Colonic mucosa (tissue), 4 donors: ENCODE data around the gene PLXNA4. TPM values are rescaled to one million over a fixed set of nuclear protein-coding genes. Genes with fewer than 3 reads are reported as not detected.

ENCODE experiments used
- DNase-seq: peaks from one replicate; pipeline ENCODE4 v3.0.0-alpha.2; 2020
- H3K27ac ChIP-seq: fragments of 200-600 bp; one replicate; pipeline ENCODE4 v1.8.0; 2021
- H3K27me3 ChIP-seq: fragments of 200-600 bp; one replicate; pipeline ENCODE4 v1.8.0; 2021
- H3K36me3 ChIP-seq: fragments of 200-600 bp; one replicate; pipeline ENCODE4 v1.8.0; 2021
- H3K4me1 ChIP-seq: fragments of 200-600 bp; one replicate; pipeline ENCODE4 v1.8.0; 2021; ENCODE audit warnings: mild to moderate bottlenecking
- H3K4me3 ChIP-seq: fragments of 200-600 bp; one replicate; pipeline ENCODE4 v1.8.0; 2021
- H3K9ac ChIP-seq, 2 donors: one replicate each; pipeline ENCODE4 v1.7.0; 2013; ENCODE audit warnings: control low read depth in 2 of 2, low read depth in 2 of 2, low read length in 2 of 2
- H3K9me3 ChIP-seq: fragments of 200-600 bp; one replicate; pipeline ENCODE4 v1.8.0; 2021
- CTCF ChIP-seq: fragments of 200-600 bp; IDR thresholded peaks from one replicate; pipeline ENCODE4 v1.8.0; 2022; ENCODE audit warnings: antibody characterized with exemption, mild to moderate bottlenecking
- intact Hi-C: fragments of 100-400 bp; cut with DNase I; formaldehyde crosslinking; loops from one replicate; pipeline ENCODE4 v1.14.1; 2022
- total RNA-seq, 2 donors: library from RNA; stranded (reverse); fragmentation: NEBNext Ultra II Directional in 1 of 2; extraction: Animal tissue kit (Norgen Biotek cat#: 25700) in 1 of 2; gene quantifications; one replicate each; pipeline ENCODE4 v1.2.1, GENCODE V29; 2021
- donor health status: healthy.
- donor health status: DM: no; HTN: no; CAD: no.
- donor health status: DM: no; HTN: no; CAD: no.

PLXNA4 gene
- total RNA-seq, 2 donors from 2014 or later = 0.15 to 0.77 TPM

GRCh38 chr7:132117636-132118035 is 458.6 kb downstream of the PLXNA4 start:
- TF ChIP-seq CTCF = no peak
- Histone ChIP-seq H3K9ac (no peak overlapping the region), H3K9me3 (no peaks in the 10 kb centered on the region), H3K27ac (no peak overlapping the region), H3K4me3 (no peak overlapping the region), H3K4me1 (no peaks in the 10 kb centered on the region), H3K27me3 (no peaks in the 10 kb centered on the region), H3K36me3 (no peaks in the 10 kb centered on the region)
- DNase-seq = no peak
- intact Hi-C loops = no loop called here

GRCh38 chr7:132117181-132117580 is 459.1 kb downstream of the PLXNA4 start:
- no peaks in the 10 kb centered on the region for H3K36me3 ChIP-seq
- DNase-seq = no peak
- no peaks in the 10 kb centered on the region for H3K4me1 ChIP-seq
- H3K9ac ChIP-seq = no peak overlapping the region
- intact Hi-C loops = no loop called here
- no peak overlapping the region for H3K4me3 ChIP-seq
- H3K27ac ChIP-seq = no peak overlapping the region
- TF ChIP-seq CTCF = no peak
- no peaks in the 10 kb centered on the region for H3K27me3 ChIP-seq
- H3K9me3 ChIP-seq = no peaks in the 10 kb centered on the region

GRCh38 chr7:132116369-132116768 is 459.9 kb downstream of the PLXNA4 start:
- H3K9me3 ChIP-seq = no peaks in the 10 kb centered on the region
- no peaks in the 10 kb centered on the region for H3K27me3 ChIP-seq
- intact Hi-C loops = no loop called here
- no peak for TF ChIP-seq CTCF
- no peak overlapping the region for H3K9ac ChIP-seq
- no peak for DNase-seq
- no peaks in the 10 kb centered on the region for H3K4me1 ChIP-seq
- no peaks in the 10 kb centered on the region for H3K36me3 ChIP-seq
- H3K27ac ChIP-seq = no peak overlapping the region
- H3K4me3 ChIP-seq = no peak overlapping the region

GRCh38 chr7:132115758-132116157 is 460.5 kb downstream of the PLXNA4 start:
- Histone ChIP-seq H3K4me1 (no peaks in the 10 kb centered on the region), H3K9me3 (no peaks in the 10 kb centered on the region)
- no peak for DNase-seq

GRCh38 chr7:132115028-132115427 is 461.2 kb downstream of the PLXNA4 start:
- TF ChIP-seq CTCF = no peak
- no peak for DNase-seq
- H3K4me3 ChIP-seq = no peak overlapping the region
- no peak overlapping the region for H3K9ac ChIP-seq
- intact Hi-C loops = no loop called here
- no peak overlapping the region for H3K27ac ChIP-seq
- H3K9me3 ChIP-seq = no peaks in the 10 kb centered on the region
- no peaks in the 10 kb centered on the region for H3K27me3 ChIP-seq
- no peaks in the 10 kb centered on the region for H3K4me1 ChIP-seq
- no peaks in the 10 kb centered on the region for H3K36me3 ChIP-seq

More at GRCh38 chr7:132115758-132116157, 460.5 kb downstream of the PLXNA4 start:
- H3K27ac ChIP-seq = no peak overlapping the region
- no peaks in the 10 kb centered on the region for H3K27me3 ChIP-seq
- intact Hi-C loops = no loop called here
- TF ChIP-seq CTCF = no peak
- no peaks in the 10 kb centered on the region for H3K36me3 ChIP-seq
- no peak overlapping the region for H3K4me3 ChIP-seq
- no peak overlapping the region for H3K9ac ChIP-seq

- no peak overlapping the region for H3K9ac ChIP-seq
- H3K9me3 ChIP-seq = no peaks in the 10 kb centered on the region
- H3K27ac ChIP-seq = no peak overlapping the region
Measured at GRCh38 chr7:132114411-132114810, 461.9 kb downstream of the PLXNA4 start.

More at GRCh38 chr7:132114411-132114810, 461.9 kb downstream of the PLXNA4 start:
- Histone ChIP-seq H3K4me3 (no peak overlapping the region), H3K27me3 (no peaks in the 10 kb centered on the region), H3K36me3 (no peaks in the 10 kb centered on the region), H3K4me1 (no peaks in the 10 kb centered on the region)
- no peak for DNase-seq
- TF ChIP-seq CTCF = no peak
- intact Hi-C loops = no loop called here
